Lung microvascular endothelial cell (primary cell): ENCODE data around the gene SFMBT1. TPM values are rescaled to one million over a fixed set of nuclear protein-coding genes. Genes with fewer than 3 reads are reported as not detected.

Experiments
- DNase-seq, 2 donors: peaks; one replicate each; pipeline versions ENCODE4 v3.0.0 to v3.0.0-alpha.2; 2010; ENCODE audit warnings: low read depth in 2 of 2
- total RNA-seq: library from RNA; depleted of rRNA; stranded (reverse); fragments of >200 nt; gene quantifications from 2 replicates; pipeline ENCODE4 v1.2.1, GENCODE V29; 2014

SFMBT1 gene
- 1.6 and 1.7 TPM in 2 replicates for total RNA-seq

DNA sequence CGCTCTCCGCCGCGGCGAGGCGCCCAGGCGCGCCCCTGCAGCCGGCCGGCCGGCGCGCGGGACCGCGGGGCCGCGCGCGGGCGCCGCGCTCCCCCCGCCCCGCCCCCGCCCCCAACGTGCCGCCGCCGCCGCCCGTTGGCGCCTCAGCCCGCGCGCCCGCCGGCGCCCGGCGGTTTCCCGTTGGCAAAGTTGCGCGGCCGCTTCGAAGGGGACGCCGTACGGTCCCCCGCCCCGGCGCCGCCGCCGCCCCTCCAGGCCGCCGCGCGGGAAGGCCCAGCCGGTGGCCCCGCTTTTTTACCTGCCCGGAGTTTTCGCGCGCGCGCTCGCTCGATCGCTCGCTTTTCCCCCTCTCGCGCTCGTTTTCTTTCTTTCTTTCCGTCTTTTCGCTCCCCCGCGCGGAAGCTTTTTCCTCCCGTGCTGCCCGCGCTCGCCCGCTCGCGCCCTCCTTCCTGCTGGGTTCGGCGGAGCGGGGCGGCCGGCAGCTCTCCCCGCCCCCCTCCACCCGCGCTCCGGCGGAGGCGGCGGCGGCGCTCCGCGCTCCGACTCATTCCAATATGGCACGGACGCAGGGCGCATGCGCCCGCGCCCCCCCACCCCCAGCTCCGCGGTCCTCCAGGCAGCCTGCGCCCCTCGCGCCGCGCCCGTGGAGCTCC is at the start of gene SFMBT1:
Gene SFMBT1 (minus strand): TSS at position 556 of the 653 bp plus-strand sequence. CDS start 76,945 bp downstream, outside the sequence.
- DNase-seq, result peak; percentile 52 to 70

- no peak for DNase-seq
Observed at GRCh38 chr3:53092942-53093341, 47.1 kb upstream of the SFMBT1 start.

DNA sequence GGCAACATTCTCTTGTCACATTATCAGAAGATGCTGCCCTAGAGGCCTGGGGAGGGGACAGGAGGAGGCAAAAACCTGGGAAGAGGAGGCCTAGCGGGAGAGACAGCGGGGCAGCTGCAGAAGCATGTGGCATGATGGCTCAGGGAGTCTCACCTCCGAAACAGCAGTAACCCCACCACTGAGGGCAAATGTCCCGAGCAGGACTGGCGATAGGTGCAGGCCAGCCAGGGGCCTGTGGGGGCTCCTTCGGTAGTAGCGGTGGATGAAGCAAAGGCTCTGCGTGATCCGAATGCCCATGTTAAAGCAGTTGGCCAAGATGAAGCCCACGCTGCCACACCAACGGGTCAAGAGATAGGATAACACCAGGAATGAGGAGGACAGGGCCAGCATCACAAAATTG is 46.3 kb upstream of the SFMBT1 start:
- no peak for DNase-seq

- DNase-seq, result no peak
Observed at GRCh38 chr3:53091011-53091410, 45.1 kb upstream of the SFMBT1 start.

DNA sequence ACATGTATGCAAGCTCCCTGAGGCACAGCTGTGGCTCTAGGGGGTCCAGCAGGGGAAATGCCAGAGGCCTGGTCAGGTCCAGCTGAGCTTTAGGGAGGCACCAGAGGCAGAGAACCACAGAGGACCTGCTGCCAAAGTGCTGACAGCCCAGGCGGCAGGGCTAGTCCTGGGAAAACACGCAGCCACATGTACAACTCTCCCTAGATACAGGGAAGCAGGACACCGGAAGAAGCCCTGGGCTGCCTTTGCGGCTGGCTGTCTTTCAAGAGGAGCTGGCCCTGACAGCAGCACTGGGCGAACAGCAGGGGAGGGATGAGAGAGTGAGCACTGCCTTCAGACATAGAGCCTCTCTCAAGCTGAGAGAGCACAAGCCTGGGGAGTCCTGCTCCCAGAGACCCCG is 43.6 kb upstream of the SFMBT1 start:
- DNase-seq, result no peak

DNA sequence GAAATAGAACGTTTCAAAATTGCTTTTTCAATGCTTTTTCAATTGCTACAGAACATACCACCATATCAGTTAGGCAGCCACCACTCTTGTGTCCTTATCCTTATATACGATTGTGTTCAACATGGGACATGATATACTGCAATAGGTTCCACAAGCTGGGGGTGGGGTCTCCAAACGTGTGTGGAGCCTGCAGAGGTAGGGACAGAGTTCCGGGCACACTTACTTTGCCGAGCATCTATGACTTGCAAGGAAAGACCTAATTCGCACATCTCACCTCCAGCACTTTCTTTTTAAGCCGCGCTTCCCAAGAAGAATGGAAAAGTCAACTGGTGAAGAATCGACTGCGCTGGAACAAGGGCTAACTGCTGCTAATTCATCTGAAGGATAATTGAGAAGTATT is 39.6 kb upstream of the SFMBT1 start:
- DNase-seq, result no peak

GRCh38 chr3:53084310-53085001 is 38.6 kb upstream of the SFMBT1 start:
- DNase-seq, result no peak

DNA sequence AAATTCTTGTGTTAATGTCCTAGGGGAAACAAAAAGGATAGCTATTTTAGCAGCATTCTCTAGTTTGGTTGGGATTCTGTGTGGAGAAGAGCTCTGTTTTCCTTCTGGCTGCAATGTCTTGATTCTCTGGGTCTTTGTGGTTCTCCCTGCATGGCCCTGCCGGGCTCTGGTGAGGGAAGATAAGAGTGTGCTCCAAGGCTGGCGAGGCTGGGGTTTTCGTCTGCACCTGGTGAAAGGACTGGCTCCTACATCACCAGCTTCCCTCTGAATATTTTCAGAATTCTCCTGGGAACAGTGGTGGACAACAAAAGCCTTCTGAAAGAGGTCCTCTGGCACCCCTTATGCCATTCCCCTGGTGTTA is 38.1 kb upstream of the SFMBT1 start:
- no peak for DNase-seq

GRCh38 chr3:53083521-53083920 is 37.6 kb upstream of the SFMBT1 start:
- DNase-seq, result no peak

DNA sequence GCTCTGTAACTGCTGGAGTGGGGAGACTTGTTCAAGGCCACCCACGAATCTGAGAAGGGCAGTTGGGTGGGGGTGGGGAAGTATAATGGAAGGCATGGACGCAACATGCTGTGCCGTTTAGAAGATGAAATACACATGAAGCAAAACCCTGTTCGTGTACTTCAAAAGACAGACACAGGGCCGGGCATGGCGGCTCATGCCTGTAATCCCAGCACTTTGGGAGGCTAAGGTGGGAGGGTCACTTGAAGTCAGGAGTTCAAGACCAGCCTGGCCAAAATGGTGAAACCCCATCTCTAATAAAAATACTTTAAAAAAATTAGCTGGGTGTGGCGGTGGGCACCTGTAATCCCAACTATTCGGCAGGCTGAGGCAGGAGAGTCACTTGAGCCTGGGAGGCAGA is 36.9 kb upstream of the SFMBT1 start:
- no peak for DNase-seq

DNA sequence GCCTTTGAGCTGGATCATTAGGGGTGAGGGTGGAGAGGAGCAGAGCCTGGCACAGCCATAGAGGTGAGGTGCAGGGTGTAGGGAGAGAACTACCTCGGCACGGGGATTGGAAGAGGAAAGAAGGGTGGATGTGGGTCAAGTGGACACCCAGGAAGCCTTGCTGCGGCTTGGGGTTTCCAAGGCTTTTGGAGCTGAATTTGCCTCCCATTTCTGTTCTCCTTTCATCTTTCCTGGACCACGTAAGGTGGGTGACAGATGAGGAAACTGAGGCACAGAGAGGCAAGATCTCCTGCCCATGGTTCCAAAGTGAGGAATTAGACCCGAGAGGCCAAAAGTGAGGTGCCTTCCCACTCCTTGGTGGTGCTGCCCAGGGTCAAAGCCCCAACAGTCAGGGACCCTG is 35.4 kb upstream of the SFMBT1 start:
- no peak for DNase-seq

DNA sequence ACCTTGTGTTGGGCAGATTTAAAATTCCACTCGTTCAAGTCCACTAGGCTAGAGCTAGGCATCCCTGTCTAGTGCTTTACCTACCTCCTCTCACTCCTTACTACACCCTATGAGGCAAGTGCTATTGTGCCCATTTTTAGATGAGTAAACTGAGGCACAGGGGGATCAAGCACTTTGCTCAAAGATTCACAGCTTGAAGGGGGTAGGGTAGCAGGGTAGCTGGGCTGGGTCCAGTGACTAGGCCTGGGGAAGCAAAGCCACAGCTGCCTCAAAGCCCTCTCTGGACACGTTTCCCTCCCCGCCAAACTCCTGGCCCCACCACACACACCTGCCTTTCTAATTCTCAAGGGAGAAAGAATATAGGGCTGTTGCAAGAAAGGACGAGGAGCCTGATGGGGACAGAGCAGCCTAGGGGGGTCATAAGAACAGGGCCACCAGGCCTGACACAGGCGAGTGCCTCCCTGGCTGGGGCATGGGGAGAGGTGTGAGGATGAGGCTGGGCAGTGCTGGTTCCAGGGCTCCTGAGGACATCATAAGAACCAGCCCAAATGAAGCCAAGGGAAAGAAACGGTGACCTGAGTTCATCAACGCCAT is 34.8 kb upstream of the SFMBT1 start:
- DNase-seq, result no peak

GRCh38 chr3:53079791-53080555 is 34.1 kb upstream of the SFMBT1 start:
- DNase-seq, result no peak

GRCh38 chr3:53079147-53079546 is 33.3 kb upstream of the SFMBT1 start:
- DNase-seq, result no peak

DNA sequence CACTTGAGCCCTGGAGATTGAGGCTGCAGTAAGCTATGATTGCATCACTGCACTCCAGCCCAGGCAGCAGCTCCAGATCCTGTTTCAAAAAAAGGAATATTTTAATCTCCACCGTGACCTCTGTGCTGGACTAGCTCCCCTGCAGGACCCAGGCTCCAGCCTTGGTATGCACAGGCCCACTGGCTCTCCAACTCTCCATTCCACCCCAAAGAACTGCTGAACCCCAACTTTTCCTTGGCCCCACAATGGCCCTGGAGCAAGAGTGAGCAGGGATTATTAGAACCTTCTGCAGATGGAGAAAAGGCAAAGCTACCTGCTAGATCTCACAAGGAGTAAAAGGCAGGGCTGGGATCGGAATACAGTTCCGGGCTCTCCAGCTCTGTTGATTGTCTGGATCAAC is 32.8 kb upstream of the SFMBT1 start:
- no peak for DNase-seq

- no peak for DNase-seq
Observed at GRCh38 chr3:53077476-53078220, 31.8 kb upstream of the SFMBT1 start.

DNA sequence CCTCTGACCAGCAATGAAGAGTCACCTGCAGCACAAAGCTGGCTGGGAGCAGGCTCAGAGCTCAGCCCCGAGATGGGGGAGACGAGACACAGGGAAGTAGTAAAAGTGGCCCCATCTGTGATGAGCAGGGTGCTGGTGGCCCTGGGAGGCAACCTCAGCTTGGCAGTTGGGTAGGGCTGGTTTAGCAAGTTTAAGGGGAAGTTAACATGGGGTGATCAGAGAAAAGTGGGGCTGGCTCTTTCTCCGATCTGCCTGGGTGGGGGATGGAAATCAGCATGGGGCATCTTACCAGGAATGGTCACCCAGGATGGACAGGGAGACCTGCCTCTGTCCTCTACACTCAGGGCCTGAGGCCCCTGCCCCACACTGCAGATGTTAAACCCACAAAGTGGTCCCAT is 29.9 kb upstream of the SFMBT1 start:
- no peak for DNase-seq

DNA sequence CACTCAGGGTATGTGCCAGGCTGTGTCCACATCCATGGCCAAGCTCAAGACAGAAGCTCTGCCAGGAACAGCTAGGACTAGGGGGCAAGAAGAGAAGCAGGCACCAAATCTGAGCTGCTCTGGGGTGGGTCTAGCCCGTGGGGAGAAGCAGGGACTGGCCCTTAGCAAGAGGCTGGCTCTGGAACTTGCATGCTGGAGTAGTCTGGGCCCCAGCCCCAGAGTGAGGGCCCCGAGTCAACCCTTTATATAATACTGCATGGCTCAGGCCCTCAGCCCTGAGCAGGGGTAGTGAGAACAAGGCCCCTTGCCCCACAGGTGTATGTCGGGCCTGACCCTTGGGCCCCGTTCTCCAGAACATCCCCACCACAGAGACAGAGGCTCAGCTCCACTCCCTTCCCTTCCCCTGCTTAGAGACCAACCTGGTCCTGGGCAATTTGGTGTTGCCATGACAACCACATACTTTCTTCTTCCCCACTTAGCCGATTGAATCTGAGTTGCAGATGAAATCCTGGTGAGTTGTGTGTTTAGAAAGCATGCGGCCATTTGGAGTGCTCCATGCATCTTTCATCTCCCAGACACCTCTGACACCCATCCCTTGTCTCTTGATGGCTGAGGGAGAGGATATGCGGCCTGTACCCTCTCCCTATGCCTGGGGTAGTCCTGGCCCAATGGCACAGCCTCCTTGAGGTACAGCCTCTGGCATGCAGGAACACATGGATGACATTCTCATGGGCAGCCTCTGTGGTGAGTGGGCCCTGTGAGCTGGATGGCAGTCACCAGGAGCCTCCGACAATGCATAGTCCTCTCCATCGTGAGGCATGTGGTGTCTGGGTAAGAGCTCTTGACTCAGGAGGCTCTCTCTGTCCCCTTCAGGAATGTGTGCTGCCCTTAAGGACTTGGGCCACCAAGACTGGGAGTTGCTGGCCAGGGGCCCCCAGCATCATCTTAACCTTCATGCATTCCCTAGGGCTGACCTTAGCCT is 29.2 kb upstream of the SFMBT1 start:
- DNase-seq, result no peak

GRCh38 chr3:53074366-53074696 is 28.5 kb upstream of the SFMBT1 start:
- no peak for DNase-seq

DNA sequence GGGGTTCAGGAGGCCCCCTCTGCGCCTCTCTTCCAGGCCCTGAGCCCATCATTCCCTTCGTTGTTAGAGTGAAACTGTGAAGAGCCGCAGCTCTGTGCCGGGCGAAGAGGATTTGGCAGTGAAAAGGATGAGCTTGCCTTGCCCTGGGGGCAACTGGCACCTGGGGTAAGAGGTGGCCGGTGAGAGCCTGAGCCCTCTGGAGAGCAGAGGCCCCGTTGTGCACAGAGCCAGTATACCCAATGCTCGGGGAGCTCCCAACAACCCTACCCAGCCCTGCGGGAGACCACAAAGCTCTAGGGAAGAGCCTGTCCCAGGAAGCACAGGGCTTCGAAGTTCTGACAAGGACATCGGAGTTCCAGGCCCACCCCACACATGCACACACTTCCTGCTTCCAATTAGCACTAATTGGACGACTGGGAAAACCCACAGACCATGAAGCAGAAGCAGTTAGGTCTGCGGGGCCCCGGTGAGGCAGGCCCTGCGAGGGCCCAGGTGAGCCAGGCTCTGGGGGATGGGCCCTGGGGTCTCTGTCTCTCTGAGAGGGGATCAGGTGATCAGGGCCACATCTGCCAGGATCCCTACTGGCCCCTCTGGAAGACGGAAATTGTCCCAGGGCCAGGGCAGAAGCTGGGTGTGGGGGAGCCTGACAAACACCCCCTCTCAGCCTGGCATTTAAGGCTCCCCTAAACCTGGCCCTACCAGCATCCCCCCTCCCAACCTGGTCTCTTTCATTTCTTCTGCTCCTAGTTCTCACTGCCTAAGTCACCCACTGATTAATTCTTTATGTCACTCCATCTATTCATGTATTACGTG is 27.9 kb upstream of the SFMBT1 start:
- DNase-seq, result no peak
